Measurements from ENCODE around the gene MYO3A. TPM values are rescaled to one million over a fixed set of nuclear protein-coding genes. Genes with fewer than 3 reads are reported as not detected.
"Not testable (repeated sequence)": the region's sequence is repeated elsewhere in the genome, so short reads cannot be mapped to it uniquely, and the experiment has no call there.

The MYO3A gene
- total RNA-seq, 1 experiment from 2014 or later, result not detected

DNA sequence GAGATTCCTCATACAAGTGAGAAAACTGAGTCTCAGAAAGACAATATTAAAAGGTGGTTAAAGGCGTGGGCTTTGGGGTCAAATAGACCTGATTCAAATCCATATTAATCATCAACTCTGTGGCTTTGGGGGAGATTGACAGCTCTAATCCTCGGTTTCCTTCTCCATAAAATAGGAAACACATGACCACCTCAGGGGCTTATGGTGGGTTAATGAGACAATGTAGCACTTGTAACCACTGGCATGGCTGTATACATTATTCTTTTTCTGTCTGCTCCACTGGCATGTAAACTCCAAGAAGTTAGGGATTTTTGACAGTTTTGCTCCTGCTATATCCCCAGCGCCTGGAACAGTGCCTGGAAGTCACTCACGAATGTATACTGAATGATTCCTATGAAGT lies 161.8 kb downstream of the MYO3A start:
- in situ Hi-C loops (cut with HindIII; ENCODE audit: low pct_unique_long_range_greater_than_20kb, low sequenced_read_pairs), result no loop called here
- H3K27ac ChIP-seq (ENCODE audit: low read length), result no peak overlapping the region
- ChIA-PET CTCF (no interaction called here), POLR2A (no interaction called here)
- H3K4me1 ChIP-seq (ENCODE audit: control insufficient read depth, insufficient read depth, low read length), result no peaks in the 10 kb centered on the region
- intact Hi-C loops (cut with micrococcal nuclease; ENCODE audit: unreplicated experiment), result no loop called here
- DNase-seq (ENCODE audit: low read depth, low spot score) (no peak), ATAC-seq (no peak)
- no peaks in the 10 kb centered on the region for H3K27me3 ChIP-seq (ENCODE audit: control insufficient read depth, insufficient read depth, low read length)
- TF ChIP-seq TCF7L2 (IDR thresholded peaks at IDR 0.05; ENCODE audit: low read depth, low read length) (no peak), SIN3A (IDR thresholded peaks at IDR 0.05; ENCODE audit: borderline replicate concordance, insufficient read depth, low read depth, low read length) (no peak), POLR2AphosphoS5 (IDR thresholded peaks at IDR 0.05; ENCODE audit: low read depth, low read length) (no peak)
- TF ChIP-seq, protein P1, sequence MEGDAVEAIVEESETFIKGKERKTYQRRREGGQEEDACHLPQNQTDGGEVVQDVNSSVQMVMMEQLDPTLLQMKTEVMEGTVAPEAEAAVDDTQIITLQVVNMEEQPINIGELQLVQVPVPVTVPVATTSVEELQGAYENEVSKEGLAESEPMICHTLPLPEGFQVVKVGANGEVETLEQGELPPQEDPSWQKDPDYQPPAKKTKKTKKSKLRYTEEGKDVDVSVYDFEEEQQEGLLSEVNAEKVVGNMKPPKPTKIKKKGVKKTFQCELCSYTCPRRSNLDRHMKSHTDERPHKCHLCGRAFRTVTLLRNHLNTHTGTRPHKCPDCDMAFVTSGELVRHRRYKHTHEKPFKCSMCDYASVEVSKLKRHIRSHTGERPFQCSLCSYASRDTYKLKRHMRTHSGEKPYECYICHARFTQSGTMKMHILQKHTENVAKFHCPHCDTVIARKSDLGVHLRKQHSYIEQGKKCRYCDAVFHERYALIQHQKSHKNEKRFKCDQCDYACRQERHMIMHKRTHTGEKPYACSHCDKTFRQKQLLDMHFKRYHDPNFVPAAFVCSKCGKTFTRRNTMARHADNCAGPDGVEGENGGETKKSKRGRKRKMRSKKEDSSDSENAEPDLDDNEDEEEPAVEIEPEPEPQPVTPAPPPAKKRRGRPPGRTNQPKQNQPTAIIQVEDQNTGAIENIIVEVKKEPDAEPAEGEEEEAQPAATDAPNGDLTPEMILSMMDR (IDR thresholded peaks at IDR 0.05), result no peak
- TF ChIP-seq, protein P2, sequence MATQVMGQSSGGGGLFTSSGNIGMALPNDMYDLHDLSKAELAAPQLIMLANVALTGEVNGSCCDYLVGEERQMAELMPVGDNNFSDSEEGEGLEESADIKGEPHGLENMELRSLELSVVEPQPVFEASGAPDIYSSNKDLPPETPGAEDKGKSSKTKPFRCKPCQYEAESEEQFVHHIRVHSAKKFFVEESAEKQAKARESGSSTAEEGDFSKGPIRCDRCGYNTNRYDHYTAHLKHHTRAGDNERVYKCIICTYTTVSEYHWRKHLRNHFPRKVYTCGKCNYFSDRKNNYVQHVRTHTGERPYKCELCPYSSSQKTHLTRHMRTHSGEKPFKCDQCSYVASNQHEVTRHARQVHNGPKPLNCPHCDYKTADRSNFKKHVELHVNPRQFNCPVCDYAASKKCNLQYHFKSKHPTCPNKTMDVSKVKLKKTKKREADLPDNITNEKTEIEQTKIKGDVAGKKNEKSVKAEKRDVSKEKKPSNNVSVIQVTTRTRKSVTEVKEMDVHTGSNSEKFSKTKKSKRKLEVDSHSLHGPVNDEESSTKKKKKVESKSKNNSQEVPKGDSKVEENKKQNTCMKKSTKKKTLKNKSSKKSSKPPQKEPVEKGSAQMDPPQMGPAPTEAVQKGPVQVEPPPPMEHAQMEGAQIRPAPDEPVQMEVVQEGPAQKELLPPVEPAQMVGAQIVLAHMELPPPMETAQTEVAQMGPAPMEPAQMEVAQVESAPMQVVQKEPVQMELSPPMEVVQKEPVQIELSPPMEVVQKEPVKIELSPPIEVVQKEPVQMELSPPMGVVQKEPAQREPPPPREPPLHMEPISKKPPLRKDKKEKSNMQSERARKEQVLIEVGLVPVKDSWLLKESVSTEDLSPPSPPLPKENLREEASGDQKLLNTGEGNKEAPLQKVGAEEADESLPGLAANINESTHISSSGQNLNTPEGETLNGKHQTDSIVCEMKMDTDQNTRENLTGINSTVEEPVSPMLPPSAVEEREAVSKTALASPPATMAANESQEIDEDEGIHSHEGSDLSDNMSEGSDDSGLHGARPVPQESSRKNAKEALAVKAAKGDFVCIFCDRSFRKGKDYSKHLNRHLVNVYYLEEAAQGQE (IDR thresholded peaks at IDR 0.05; ENCODE audit: insufficient read depth in 1 of 2, low read depth in 2 of 2, low read length in 1 of 2), result no peak
- no peaks in the 10 kb centered on the region for H3K36me3 ChIP-seq (ENCODE audit: control insufficient read depth, insufficient read depth, low read length)
- no peak overlapping the region for H3K4me3 ChIP-seq (ENCODE audit: low read depth in 2 of 2, low read length in 2 of 2)
- no peaks in the 10 kb centered on the region for H3K9me3 ChIP-seq (ENCODE audit: control insufficient read depth, insufficient read depth, low read depth, low read length)
- BruUV-seq (replicated peaks), result no TSS peak

DNA sequence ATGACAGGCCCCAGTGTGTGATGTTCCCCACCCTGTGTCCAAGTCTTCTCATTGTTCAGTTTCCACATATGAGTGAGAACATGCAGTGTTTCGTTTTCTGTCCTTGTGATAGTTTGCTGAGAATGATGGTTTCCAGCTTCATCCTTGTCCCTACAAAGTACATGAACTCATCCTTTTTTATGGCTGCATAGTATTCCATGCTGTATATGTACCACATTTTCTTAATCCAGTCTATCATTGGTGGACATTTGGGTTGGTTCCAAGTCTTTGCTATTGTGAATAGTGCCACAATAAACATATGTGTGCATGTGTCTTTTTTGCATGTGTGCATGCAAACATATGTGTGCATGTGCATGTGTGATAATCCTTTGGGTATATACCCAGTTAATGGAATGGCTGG lies 163.5 kb downstream of the MYO3A start:
- CTCF ChIA-PET; POLR2A ChIA-PET; H3K27me3 ChIP-seq (ENCODE audit: control insufficient read depth, insufficient read depth, low read length); H3K27ac ChIP-seq (ENCODE audit: low read length); DNase-seq (ENCODE audit: low read depth, low spot score); ATAC-seq; H3K9me3 ChIP-seq (ENCODE audit: control insufficient read depth, insufficient read depth, low read depth, low read length); intact Hi-C loops (cut with micrococcal nuclease; ENCODE audit: unreplicated experiment); BruUV-seq (replicated peaks); H3K4me3 ChIP-seq (ENCODE audit: low read depth in 2 of 2, low read length in 2 of 2); H3K36me3 ChIP-seq (ENCODE audit: control insufficient read depth, insufficient read depth, low read length); in situ Hi-C loops (cut with HindIII; ENCODE audit: low pct_unique_long_range_greater_than_20kb, low sequenced_read_pairs); H3K4me1 ChIP-seq (ENCODE audit: control insufficient read depth, insufficient read depth, low read length): not testable (repeated sequence)

DNA sequence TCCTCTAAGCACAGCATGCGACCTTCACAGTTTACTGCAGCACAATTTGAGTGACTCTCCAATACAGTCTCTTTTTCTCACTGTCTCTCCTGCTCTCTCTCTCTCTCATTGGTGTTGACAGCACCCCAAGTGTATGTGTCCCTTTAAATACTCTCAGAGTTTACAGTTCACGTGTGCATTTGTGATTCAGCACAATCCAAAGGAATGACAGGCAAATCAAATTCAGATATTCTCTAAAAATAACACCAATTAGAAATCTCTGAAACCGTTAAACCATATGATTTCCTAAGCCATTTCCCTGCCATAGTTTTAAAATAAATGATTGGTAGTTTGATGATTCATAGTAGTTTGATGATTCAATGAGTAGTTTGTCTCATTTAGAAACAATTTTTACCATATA lies 178.5 kb downstream of the MYO3A start:
- ChIA-PET POLR2A (no interaction called here), CTCF (no interaction called here)
- no TSS peak for BruUV-seq (replicated peaks)
- ATAC-seq, result no peak
- in situ Hi-C loops (cut with HindIII; ENCODE audit: low pct_unique_long_range_greater_than_20kb, low sequenced_read_pairs), result no loop called here
- H3K27me3 ChIP-seq (ENCODE audit: control insufficient read depth, insufficient read depth, low read length), result no peaks in the 10 kb centered on the region
- H3K9me3 ChIP-seq (ENCODE audit: control insufficient read depth, insufficient read depth, low read depth, low read length), result no peaks in the 10 kb centered on the region
- H3K4me3 ChIP-seq (ENCODE audit: low read depth in 2 of 2, low read length in 2 of 2), result no peak overlapping the region
- H3K36me3 ChIP-seq (ENCODE audit: control insufficient read depth, insufficient read depth, low read length), result no peaks in the 10 kb centered on the region
- H3K4me1 ChIP-seq (ENCODE audit: control insufficient read depth, insufficient read depth, low read length), result no peaks in the 10 kb centered on the region
- intact Hi-C loops (cut with micrococcal nuclease; ENCODE audit: unreplicated experiment), result no loop called here
- no peak for TF ChIP-seq POLR2AphosphoS5 (IDR thresholded peaks at IDR 0.05; ENCODE audit: low read depth, low read length)
- no peak for TF ChIP-seq SIN3A (IDR thresholded peaks at IDR 0.05; ENCODE audit: borderline replicate concordance, insufficient read depth, low read depth, low read length)
- TF ChIP-seq, protein P1 (IDR thresholded peaks at IDR 0.05), result no peak
- TF ChIP-seq, protein P2 (IDR thresholded peaks at IDR 0.05; ENCODE audit: insufficient read depth in 1 of 2, low read depth in 2 of 2, low read length in 1 of 2), result no peak
- no peak for TF ChIP-seq TCF7L2 (IDR thresholded peaks at IDR 0.05; ENCODE audit: low read depth, low read length)
- H3K27ac ChIP-seq (ENCODE audit: low read length), result no peak overlapping the region
- DNase-seq (ENCODE audit: low read depth, low spot score), result no peak
